Fibroblast of skin of left quadriceps (primary cell): ENCODE data around the gene RUNX2.

Source experiments
- DNase-seq, 2 experiments: peaks; one replicate each; pipeline ENCODE4 v3.0.0-alpha.2; 2013; ENCODE audit warnings: low read depth in 2 of 2

RUNX2 gene

DNA sequence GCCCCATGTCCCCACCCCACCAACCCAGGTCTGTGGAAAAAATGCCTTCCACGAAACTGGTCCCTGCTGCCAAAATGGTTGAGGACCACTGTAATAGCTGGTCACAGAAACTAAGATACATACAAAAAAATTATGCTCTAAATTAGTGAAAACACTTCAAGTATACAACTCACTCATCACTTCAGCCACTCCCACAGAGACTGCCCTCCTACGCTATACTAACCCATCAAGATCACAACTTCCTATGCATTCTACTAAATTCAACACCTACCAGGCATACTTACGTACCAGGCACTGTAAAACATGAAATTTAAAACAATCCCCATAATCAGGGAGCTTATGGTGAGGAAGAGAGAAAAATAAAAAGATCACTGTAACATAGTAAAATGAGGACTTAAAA lies 22.9 kb downstream of the RUNX2 start:
- no peak for DNase-seq

- no peak for DNase-seq
Measured at GRCh38 chr6:45351667-45352066, 23.5 kb downstream of the RUNX2 start.

GRCh38 chr6:45353654-45354053 lies 25.5 kb downstream of the RUNX2 start:
- no peak for DNase-seq

DNA sequence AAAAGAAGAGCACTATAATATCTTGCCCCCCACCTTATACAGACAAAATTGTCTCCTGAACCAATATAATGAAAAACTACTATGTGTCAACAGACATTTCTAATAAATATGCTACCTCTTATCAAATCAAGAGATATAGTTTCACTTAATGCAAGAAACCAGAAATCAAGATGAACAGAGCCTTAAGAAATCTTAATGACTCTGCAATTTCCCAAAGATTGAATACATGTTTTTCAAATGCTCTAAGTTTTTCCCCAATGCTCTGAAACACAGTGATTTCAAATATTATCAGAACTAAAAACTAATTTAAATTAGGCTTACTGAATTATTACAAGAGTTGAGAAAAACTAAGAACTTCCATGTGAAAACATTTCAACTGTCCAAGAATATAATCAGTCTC lies 36.3 kb downstream of the RUNX2 start:
- DNase-seq = no peak

DNA sequence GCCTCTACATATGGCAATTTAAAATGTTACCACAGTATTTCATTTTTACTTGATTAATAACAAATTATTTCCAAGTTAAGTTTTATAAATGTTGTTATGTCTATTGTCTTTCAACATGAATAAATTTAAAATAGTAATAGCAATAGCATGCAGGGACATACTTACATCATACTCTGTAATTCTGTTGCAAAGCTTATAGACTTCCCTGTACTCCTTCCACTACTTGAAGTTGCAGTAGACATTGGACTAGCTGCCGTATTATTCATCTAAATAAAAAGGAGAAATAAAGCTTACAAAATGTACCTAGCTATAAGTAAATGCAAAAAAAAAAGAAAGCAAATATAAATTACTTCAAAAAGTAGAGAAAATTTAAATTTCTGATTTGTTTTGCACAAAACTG lies 36.9 kb downstream of the RUNX2 start:
- no peak for DNase-seq

DNA sequence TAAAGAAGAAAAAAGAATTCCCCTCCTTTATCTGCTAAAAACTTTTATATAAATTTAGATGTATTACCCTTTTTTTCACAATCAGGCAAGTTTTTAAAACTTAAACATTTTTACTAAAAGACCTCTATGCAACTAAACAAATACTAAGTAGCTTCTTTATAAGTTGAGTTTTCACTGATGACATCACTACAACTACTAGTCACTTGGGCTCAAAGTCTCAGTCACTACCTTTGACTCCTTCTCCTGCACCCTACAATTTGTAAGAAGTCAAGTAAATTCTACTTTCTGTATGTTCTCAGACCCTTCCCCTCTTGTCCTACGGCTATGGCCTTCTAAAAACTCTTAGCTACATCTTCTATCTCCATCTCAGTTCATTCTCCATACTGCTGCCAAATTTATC lies 38.4 kb downstream of the RUNX2 start:
- DNase-seq = no peak

- no peak for DNase-seq
Measured at GRCh38 chr6:45367999-45368398, 39.9 kb downstream of the RUNX2 start.

DNA sequence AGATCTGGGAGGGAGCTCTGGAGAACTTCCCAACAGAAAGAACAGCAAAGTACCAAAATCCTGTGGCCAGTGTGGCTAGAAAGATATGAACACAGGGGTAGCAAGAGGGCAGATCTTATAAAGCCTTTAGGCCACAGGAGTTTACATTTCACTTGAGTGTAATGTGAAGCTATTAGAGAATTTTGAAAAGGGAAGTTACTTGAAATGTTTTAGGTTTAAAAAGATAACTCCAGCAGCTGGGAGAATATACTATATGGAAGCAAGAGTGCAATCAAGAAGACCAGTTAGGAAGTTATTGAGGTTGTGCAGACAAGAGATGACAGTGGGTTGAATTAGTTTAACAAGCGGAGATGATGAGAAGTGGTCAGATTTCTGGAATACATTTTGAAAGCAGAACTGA lies 41.7 kb downstream of the RUNX2 start:
- no peak for DNase-seq

- DNase-seq = no peak
Measured at GRCh38 chr6:45371924-45372573, 43.9 kb downstream of the RUNX2 start.

- no peak for DNase-seq
Measured at GRCh38 chr6:45375449-45375848, 47.3 kb downstream of the RUNX2 start.

- DNase-seq = no peak
Measured at GRCh38 chr6:45376310-45377042, 48.3 kb downstream of the RUNX2 start.

GRCh38 chr6:45377043-45377553 lies 49.0 kb downstream of the RUNX2 start:
- DNase-seq = no peak

GRCh38 chr6:45377554-45378333 lies 49.6 kb downstream of the RUNX2 start, which contains the start of gene SUPT3H:
Gene SUPT3H, minus strand, starts transcription at chr6:45377934.
- peak; percentile 90 to 91 for DNase-seq

DNA sequence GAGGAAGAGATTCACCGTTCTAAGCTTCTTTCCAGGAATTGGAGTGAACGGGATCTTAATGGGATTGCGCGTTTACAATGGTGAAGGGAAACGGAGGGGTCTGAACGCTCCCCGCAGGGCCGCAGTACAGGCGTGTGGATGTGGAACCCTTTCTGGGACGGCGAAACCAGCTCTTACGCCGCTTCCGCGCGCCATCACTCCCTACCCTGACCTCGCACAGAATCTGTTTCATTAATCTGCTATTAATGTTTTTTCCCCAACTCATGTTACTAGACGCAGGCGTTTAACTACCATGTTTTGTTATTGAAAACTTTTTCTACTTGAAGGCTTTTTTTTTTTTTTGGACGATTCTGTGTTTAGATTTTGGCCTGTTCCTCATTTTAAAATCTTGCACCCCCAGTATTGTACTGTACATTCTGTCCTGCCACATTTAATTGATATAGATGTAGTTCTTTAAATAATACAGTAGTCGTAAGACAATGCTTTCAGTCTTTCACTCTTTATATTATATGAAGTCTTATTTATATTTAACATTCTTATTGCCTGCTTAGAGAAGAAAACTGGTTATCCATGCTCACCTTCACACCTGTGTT lies 50.3 kb downstream of the RUNX2 start:
- no peak for DNase-seq

DNA sequence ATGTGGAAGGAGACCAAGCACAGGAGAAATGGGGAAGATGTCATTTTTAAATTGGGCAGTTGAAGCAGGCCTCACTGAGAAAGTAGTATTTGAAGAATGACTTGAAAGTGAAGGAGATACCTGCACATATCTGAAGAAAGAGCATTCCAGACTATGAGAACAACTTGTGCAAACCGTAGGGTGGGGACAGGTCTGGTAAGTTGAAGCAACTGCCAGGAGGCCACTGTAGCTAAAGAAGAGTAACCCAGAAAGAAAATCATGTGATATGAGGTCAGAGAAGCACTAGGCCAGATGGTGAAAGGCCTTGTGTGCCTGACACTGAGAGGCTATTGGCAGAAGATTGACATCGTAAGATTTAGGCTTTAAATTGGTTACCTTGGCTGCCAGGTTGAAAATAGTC lies 54.3 kb downstream of the RUNX2 start:
- DNase-seq = no peak

DNA sequence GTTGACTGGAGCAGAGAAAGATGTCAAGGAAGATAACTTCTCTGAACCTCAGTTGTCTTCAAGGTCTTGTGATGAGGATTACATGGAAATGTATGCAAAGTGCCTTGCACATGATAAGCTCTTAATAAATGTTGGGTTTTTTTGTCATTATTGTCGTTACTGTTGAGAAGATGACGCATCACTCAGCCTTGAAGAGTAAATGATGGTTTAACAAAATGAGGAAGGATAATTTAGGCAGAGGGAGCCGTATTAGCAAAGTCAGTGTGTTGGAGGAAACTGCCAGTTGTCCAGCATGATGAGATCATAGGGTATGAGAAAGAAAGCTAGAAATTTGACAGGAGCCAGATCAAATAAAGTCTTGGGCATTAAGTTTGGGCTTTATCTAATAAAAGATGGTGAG lies 58.4 kb downstream of the RUNX2 start:
- DNase-seq = no peak

DNA sequence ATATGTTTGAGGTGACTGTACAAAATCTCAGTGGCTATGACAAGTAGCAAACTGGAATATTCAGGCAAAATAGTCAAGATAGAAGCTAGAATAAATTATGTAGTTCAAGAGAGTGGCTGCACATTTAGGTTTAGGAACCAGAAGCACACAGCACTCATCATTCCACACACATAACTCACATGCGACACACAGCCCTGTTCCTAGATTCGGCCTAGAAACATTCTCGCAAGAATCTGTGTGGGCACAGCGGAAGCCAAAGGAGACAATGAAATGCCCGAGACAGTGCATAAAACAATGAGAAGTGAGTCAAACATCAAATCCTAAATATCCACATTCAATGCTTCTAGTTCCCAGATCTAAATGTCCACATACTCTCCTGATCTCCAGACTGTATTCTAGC lies 59.1 kb downstream of the RUNX2 start:
- peak; percentile 31 to 38 for DNase-seq

DNA sequence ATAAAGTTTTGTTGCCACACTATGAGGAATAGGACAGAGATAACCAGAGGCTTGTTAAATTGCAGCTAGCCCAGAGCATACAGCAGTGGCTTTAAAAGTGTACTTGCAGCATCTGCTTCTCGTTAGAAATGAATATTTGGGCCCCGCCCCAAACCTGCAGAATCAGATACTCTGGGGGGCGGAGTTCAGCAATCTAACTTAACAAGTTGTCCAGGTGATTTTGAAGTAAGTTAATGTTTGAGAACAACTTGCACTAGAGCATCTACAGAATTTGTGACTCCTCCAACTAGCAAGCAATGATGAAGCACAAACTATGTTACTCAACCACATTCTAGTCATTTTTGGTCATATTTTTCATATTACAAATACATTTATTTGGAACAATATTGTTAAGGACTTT lies 60.2 kb downstream of the RUNX2 start:
- no peak for DNase-seq

DNA sequence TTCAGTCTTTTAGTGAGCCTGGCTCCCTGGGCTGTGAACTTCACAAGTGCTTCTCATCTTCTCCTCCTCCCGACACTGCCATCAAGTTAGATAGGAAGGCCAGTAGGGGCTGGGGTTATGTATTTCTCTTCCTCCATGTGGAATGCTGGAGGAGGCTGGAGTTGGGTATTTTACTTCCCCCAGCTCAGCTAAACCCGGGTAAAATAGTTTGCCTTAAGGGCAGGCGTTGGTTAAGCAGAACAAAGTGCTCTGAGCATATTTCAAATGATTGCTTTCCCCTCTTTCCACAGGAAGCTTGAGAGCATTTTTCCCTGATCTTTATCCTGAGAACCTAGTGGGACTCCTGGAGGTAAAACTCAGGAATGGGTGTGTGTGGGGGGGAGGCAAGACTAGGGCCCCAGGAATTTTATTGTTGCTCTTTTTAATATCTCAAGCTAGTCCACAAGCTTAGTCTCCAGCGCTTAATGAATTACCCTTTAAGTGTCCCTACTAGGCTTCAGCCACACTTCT lies 66.5 kb downstream of the RUNX2 start:
- DNase-seq = no peak

DNA sequence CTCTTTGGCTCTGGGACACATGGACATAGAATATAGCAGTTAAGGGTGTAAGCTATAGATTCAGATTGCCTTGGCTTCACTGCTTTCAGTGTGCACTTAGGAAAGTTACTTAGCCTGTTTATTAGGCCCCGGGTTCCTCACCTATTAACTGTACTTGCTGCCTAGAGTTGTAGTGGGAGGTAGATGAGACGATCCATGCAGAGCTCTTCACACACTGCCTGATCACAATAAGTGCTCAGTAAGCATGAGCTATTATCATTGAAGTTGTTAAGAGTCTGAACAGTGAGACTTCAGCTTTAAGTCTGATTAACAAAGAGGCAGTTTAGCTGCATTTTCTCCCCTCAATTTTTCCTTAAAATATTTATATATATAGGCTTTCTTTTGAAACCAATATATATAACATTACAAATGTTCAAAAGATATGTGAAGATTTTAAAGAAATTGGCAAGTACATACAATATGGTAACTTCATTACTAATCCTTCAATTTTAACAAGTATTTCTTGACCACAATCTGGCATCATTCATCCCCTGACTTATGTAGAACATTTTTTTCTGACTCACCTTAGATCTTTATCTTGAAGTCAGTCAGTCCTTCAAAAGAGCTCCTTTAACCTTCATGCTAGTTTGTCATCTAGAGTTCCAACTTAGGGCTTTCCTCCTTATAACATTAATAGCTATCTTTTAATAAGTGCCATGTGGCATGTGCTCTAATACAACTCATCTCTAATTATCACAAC lies 70.1 kb downstream of the RUNX2 start:
- no peak for DNase-seq

DNA sequence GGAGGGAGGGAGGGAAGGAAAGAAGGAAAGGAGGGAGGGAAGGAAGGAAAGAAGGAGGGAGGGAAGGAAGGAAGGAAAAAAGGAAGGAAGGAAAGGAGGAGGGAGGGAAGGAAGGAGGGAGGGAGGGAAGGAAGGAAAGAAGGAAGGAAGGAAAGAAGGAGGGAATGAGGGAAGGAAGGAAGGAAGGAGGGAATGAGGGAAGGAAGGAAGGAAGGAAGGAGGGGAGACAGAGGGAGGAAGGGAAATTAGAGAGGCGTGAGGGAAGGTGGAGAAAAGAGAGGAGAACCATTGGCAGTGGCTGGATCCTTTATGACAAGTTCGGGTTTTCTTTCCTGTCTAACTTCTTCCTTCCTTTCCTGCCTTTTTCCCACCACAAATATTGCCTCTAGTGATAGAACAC lies 71.9 kb downstream of the RUNX2 start:
- DNase-seq = no peak
